ENCODE data around the gene PGLYRP2.
A peak's percentile ranks its signal among the peaks of the same experiment; 100 is the strongest.

Gene PGLYRP2

DNA sequence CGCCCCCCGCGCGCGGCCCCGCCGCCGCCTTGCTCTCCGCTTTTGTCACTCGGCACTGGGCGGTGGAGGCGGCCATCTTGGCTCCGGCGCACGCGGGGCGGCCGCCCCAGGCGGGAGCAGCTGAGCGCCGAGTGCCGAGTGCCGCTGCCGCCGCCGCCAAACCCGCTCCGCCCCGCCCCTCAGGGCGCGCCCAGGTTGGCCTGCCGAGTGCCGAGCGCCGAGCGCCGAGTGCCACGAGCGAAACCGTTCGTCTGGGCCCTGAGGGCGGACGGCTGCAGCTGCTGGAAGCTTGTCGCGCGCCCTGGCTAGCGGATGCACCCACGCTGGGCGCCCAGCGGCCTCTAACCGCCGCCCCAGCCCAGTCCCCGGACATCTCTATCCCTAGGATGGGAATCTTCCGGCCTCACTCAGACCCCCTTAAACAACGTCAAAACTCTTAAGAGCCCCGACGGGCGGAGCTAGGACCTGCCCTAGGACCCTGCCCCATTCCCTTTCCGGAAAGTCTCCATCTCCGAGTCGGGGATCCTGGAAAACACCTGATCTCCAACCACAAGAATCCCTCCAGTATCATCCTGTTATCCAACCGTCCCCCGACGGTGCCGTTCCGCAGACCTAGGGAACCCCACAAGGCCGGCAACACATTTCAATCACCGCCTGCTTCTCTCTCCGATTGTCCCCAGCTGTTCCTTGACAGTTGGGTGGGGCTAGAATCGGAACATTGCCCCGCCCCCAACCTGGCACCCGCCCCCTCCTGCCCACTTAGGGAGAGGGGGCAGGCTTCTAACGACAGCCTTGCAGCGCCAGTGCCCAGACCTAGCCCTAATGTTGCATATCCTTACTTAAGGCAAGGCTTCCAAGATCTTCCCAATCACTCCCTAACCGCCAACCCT, 46.4 kb downstream of the PGLYRP2 start:
- Histone ChIP-seq H3K36me3 (ENCODE audit: control insufficient read depth in 2 of 2, insufficient read depth in 1 of 2, low read length in 2 of 2) (peaks cover 0 to 27% of the 10 kb centered on the region in 2 experiments; a peak in 1 of 3 replicates), H3K27ac (ENCODE audit: extremely low read depth, low read depth, low read length) (peak overlapping the region; percentile 68), H3K4me3 (ENCODE audit: low read depth, low read length) (peak overlapping the region; percentile 95), H3K9me3 (ENCODE audit: control insufficient read depth, insufficient read depth, low read depth, low read length) (no peaks in the 10 kb centered on the region), H3K4me1 (ENCODE audit: control insufficient read depth, insufficient read depth, low read length) (peaks cover 7% of the 10 kb centered on the region)
- POLR2A ChIA-PET = interaction anchor here (0.6 to 2.8 kb wide), 9 partner anchors 14 to 1298 kb away, joined by 3 to 27 read pairs (median 5); partner anchors contain the start of genes AKAP8 and AKAP8L
- CTCF ChIA-PET = interaction anchor here (1.7 to 2.3 kb wide), 2 partner anchors 12 to 123 kb away, joined by 7 to 8 read pairs; no protein-coding TSS in a partner anchor
- TF ChIP-seq, protein P1, sequence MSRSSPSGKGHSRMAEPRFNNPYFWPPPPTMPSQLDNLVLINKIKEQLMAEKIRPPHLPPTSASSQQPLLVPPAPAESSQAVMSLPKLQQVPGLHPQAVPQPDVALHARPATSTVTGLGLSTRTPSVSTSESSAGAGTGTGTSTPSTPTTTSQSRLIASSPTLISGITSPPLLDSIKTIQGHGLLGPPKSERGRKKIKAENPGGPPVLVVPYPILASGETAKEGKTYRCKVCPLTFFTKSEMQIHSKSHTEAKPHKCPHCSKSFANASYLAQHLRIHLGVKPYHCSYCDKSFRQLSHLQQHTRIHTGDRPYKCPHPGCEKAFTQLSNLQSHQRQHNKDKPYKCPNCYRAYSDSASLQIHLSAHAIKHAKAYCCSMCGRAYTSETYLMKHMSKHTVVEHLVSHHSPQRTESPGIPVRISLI (tag by site-specific recombination; IDR thresholded peaks at IDR 0.05) = no peak
- TF ChIP-seq ZNF571 (tag by site-specific recombination; IDR thresholded peaks at IDR 0.05) (no peak), KLF1 (tag by site-specific recombination; IDR thresholded peaks at IDR 0.05) (peak; percentile 46), GFI1B (tag by site-specific recombination; IDR thresholded peaks at IDR 0.05) (0 out of 2 replicates have a peak, but pooled peaks have one; percentile 9), PRDM4 (tag by site-specific recombination; IDR thresholded peaks at IDR 0.05) (no peak), ZNF169 (tag by site-specific recombination; IDR thresholded peaks at IDR 0.05) (0 out of 2 replicates have a peak, but pooled peaks have one; percentile 14), REPIN1 (tag by site-specific recombination; IDR thresholded peaks at IDR 0.05; ENCODE audit: low read depth) (no peak), YY1 (tag by site-specific recombination; IDR thresholded peaks at IDR 0.05) (peak; percentile 71; the same call in 1 of the 2 replicates), ZFP37 (tag by site-specific recombination; IDR thresholded peaks at IDR 0.05) (no peak), ZBTB7A (tag by site-specific recombination; IDR thresholded peaks at IDR 0.05; ENCODE audit: low read depth) (no peak), ZBTB48 (tag by site-specific recombination; IDR thresholded peaks at IDR 0.05) (peak; percentile 85), ZNF670 (tag by site-specific recombination; IDR thresholded peaks at IDR 0.05; ENCODE audit: low read depth) (no peak), IKZF3 (tag by site-specific recombination; IDR thresholded peaks at IDR 0.05) (peak; percentile 23; the same call in 1 of the 2 replicates), ZNF24 (tag by site-specific recombination; IDR thresholded peaks at IDR 0.05) (0 out of 2 replicates have a peak, but pooled peaks have one; percentile 20), ZNF10 (tag by site-specific recombination; IDR thresholded peaks at IDR 0.05) (0 out of 2 replicates have a peak, but pooled peaks have one; percentile 23), ZNF777 (tag by site-specific recombination; IDR thresholded peaks at IDR 0.05; ENCODE audit: borderline replicate concordance) (peak; percentile 98), GLI2 (tag by site-specific recombination; IDR thresholded peaks at IDR 0.05; ENCODE audit: borderline replicate concordance, low read depth) (no peak), ZNF266 (tag by site-specific recombination; IDR thresholded peaks at IDR 0.05; ENCODE audit: low read depth) (no peak), ZNF837 (tag by site-specific recombination; IDR thresholded peaks at IDR 0.05) (no peak), ZNF76 (tag by site-specific recombination; IDR thresholded peaks at IDR 0.05; ENCODE audit: borderline replicate concordance, low read depth) (0 out of 2 replicates have a peak, but pooled peaks have one; percentile 40), KLF9 (tag by site-specific recombination; IDR thresholded peaks at IDR 0.05; ENCODE audit: low read depth) (peak; percentile 64; the same call in 1 of the 2 replicates), ZNF785 (tag by site-specific recombination; IDR thresholded peaks at IDR 0.05) (0 out of 2 replicates have a peak, but pooled peaks have one; percentile 74), HOXD13 (CRISPR knock-in tag; IDR thresholded peaks at IDR 0.05; ENCODE audit: borderline replicate concordance) (no peak), ZNF830 (tag by site-specific recombination; IDR thresholded peaks at IDR 0.05; ENCODE audit: low read depth) (no peak), ZNF341 (tag by site-specific recombination; IDR thresholded peaks at IDR 0.05; ENCODE audit: low read depth) (peak; percentile 32; the same call in 1 of the 2 replicates), ZNF132 (tag by site-specific recombination; IDR thresholded peaks at IDR 0.05; ENCODE audit: borderline replicate concordance) (no peak)
- TF ChIP-seq, protein P2, sequence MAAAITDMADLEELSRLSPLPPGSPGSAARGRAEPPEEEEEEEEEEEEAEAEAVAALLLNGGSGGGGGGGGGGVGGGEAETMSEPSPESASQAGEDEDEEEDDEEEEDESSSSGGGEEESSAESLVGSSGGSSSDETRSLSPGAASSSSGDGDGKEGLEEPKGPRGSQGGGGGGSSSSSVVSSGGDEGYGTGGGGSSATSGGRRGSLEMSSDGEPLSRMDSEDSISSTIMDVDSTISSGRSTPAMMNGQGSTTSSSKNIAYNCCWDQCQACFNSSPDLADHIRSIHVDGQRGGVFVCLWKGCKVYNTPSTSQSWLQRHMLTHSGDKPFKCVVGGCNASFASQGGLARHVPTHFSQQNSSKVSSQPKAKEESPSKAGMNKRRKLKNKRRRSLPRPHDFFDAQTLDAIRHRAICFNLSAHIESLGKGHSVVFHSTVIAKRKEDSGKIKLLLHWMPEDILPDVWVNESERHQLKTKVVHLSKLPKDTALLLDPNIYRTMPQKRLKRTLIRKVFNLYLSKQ (tag by site-specific recombination; IDR thresholded peaks at IDR 0.05; ENCODE audit: borderline replicate concordance) = no peak
- TF ChIP-seq, protein P3, sequence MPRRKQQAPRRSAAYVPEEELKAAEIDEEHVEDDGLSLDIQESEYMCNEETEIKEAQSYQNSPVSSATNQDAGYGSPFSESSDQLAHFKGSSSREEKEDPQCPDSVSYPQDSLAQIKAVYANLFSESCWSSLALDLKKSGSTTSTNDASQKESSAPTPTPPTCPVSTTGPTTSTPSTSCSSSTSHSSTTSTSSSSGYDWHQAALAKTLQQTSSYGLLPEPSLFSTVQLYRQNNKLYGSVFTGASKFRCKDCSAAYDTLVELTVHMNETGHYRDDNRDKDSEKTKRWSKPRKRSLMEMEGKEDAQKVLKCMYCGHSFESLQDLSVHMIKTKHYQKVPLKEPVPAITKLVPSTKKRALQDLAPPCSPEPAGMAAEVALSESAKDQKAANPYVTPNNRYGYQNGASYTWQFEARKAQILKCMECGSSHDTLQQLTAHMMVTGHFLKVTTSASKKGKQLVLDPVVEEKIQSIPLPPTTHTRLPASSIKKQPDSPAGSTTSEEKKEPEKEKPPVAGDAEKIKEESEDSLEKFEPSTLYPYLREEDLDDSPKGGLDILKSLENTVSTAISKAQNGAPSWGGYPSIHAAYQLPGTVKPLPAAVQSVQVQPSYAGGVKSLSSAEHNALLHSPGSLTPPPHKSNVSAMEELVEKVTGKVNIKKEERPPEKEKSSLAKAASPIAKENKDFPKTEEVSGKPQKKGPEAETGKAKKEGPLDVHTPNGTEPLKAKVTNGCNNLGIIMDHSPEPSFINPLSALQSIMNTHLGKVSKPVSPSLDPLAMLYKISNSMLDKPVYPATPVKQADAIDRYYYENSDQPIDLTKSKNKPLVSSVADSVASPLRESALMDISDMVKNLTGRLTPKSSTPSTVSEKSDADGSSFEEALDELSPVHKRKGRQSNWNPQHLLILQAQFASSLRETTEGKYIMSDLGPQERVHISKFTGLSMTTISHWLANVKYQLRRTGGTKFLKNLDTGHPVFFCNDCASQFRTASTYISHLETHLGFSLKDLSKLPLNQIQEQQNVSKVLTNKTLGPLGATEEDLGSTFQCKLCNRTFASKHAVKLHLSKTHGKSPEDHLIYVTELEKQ (tag by site-specific recombination; IDR thresholded peaks at IDR 0.05; ENCODE audit: borderline replicate concordance) = no peak; the same call in 1 of the 2 replicates
